Measurements from ENCODE around the gene CNPPD1.

The CNPPD1 gene

DNA sequence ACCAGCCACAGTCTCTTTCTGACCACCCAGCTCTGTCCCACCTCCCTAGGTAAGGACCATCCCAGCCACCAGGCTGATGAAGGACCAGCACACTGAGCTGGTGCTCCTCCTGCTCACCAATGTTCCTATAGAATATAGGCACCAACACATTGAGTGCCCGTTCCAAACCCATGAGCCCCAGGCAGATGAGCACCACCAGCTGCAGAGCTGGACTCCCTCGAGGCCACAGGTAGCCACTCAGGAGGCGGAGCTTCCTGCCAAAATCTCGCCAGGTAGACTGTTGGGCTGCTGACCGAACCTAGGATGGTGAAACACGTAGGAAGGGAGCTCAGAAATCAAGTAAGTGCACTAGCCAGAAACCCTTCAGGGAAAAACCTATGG is 39.8 kb upstream of the CNPPD1 start:
- no peaks in the 10 kb centered on the region for H3K9me3 ChIP-seq (ENCODE audit: control insufficient read depth, low read length)
- no peaks in the 10 kb centered on the region for H3K27me3 ChIP-seq (ENCODE audit: control insufficient read depth, insufficient read depth, low read length)
- H3K9ac ChIP-seq, result no peak overlapping the region
- H3K36me3 ChIP-seq (ENCODE audit: control insufficient read depth, insufficient read depth, low read length), result no peaks in the 10 kb centered on the region
- H3K27ac ChIP-seq, result no peak overlapping the region
- H2AFZ ChIP-seq, result no peak overlapping the region
- no peaks in the 10 kb centered on the region for H3K79me2 ChIP-seq
- H3K4me1 ChIP-seq, result peaks cover 12% of the 10 kb centered on the region
- TF ChIP-seq, protein P1, sequence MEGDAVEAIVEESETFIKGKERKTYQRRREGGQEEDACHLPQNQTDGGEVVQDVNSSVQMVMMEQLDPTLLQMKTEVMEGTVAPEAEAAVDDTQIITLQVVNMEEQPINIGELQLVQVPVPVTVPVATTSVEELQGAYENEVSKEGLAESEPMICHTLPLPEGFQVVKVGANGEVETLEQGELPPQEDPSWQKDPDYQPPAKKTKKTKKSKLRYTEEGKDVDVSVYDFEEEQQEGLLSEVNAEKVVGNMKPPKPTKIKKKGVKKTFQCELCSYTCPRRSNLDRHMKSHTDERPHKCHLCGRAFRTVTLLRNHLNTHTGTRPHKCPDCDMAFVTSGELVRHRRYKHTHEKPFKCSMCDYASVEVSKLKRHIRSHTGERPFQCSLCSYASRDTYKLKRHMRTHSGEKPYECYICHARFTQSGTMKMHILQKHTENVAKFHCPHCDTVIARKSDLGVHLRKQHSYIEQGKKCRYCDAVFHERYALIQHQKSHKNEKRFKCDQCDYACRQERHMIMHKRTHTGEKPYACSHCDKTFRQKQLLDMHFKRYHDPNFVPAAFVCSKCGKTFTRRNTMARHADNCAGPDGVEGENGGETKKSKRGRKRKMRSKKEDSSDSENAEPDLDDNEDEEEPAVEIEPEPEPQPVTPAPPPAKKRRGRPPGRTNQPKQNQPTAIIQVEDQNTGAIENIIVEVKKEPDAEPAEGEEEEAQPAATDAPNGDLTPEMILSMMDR (IDR thresholded peaks at IDR 0.05), result no peak
- H3K4me3 ChIP-seq (ENCODE audit: low read depth, low read length), result no peak overlapping the region
- no peak overlapping the region for H3K4me2 ChIP-seq (ENCODE audit: low read length)

- no peak overlapping the region for H3K9ac ChIP-seq
- no peak overlapping the region for H3K4me3 ChIP-seq (ENCODE audit: low read depth, low read length)
- H3K27ac ChIP-seq, result no peak overlapping the region
- TF ChIP-seq, protein P1 (IDR thresholded peaks at IDR 0.05), result no peak
- no peaks in the 10 kb centered on the region for H3K79me2 ChIP-seq
- no peaks in the 10 kb centered on the region for H3K27me3 ChIP-seq (ENCODE audit: control insufficient read depth, insufficient read depth, low read length)
- H3K36me3 ChIP-seq (ENCODE audit: control insufficient read depth, insufficient read depth, low read length), result no peaks in the 10 kb centered on the region
- no peak overlapping the region for H3K4me2 ChIP-seq (ENCODE audit: low read length)
- H3K4me1 ChIP-seq, result peaks cover 12% of the 10 kb centered on the region
- no peaks in the 10 kb centered on the region for H3K9me3 ChIP-seq (ENCODE audit: control insufficient read depth, low read length)
- no peak overlapping the region for H2AFZ ChIP-seq
These were observed 39.3 kb upstream of the CNPPD1 start for GRCh38 chr2:219215871-219216534.

DNA sequence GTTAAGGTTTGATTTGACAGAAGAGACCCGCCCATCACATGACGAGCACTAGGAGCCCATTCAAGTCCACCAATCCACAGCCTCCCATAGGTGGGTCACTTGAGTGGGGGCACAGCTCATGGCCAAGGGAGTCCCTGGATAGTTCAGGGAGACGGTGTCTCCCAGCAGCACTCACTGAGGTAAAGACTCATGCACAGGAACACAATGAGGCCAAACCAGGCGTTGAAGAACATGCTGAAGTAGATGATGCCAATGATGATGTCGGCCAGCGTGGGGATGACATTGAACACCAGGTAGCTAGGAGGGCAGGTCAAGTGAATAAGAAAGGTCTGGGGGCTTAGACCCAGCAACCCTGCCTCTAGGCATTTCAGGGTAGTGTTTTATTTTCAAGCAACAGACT is 38.1 kb upstream of the CNPPD1 start:
- Histone ChIP-seq H3K27ac (no peak overlapping the region), H2AFZ (no peak overlapping the region), H3K79me2 (no peaks in the 10 kb centered on the region), H3K27me3 (ENCODE audit: control insufficient read depth, insufficient read depth, low read length) (no peaks in the 10 kb centered on the region), H3K4me2 (ENCODE audit: low read length) (no peak overlapping the region), H3K9ac (no peak overlapping the region), H3K36me3 (ENCODE audit: control insufficient read depth, insufficient read depth, low read length) (no peaks in the 10 kb centered on the region), H3K4me1 (peaks cover 12% of the 10 kb centered on the region), H3K4me3 (ENCODE audit: low read depth, low read length) (no peak overlapping the region), H3K9me3 (ENCODE audit: control insufficient read depth, low read length) (no peaks in the 10 kb centered on the region)
- TF ChIP-seq, protein P1 (IDR thresholded peaks at IDR 0.05), result no peak

- no peak overlapping the region for H3K4me3 ChIP-seq (ENCODE audit: low read depth, low read length)
- TF ChIP-seq, protein P1 (IDR thresholded peaks at IDR 0.05), result no peak
- H3K4me1 ChIP-seq, result peaks cover 6% of the 10 kb centered on the region
- H3K27me3 ChIP-seq (ENCODE audit: control insufficient read depth, insufficient read depth, low read length), result no peaks in the 10 kb centered on the region
- H3K36me3 ChIP-seq (ENCODE audit: control insufficient read depth, insufficient read depth, low read length), result no peaks in the 10 kb centered on the region
- no peak overlapping the region for H2AFZ ChIP-seq
- H3K27ac ChIP-seq, result no peak overlapping the region
- no peaks in the 10 kb centered on the region for H3K79me2 ChIP-seq
- no peak overlapping the region for H3K4me2 ChIP-seq (ENCODE audit: low read length)
- H3K9me3 ChIP-seq (ENCODE audit: control insufficient read depth, low read length), result no peaks in the 10 kb centered on the region
- H3K9ac ChIP-seq, result no peak overlapping the region
These were observed 37.4 kb upstream of the CNPPD1 start for GRCh38 chr2:219214141-219214540.

DNA sequence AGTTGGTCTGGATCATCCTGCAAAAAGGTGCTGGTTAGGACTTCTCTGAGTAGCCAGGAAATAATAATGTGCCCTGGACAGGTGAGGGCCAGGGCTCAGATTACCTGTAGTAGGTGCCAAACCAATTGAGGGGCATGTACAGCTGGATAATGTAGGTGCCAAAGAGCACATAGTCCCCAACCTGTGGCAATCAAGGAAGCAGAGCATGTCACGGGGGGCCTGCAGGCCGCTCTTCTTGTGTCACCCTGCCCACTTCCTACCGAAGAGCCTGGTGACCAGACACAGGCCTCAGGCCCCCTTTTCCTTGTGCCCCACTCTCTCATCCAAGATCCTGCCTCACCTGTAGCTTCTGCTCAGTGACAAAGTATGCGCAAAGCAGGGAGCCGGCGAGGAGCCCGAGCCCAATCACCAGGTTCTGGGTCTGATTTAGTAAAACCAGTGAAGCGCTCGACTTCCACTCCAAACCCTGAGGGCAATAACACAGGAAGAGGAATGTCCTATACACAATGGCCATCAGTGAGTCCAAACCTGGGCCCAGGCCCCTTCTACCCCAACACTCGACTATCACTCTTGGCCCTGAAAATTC is 36.9 kb upstream of the CNPPD1 start:
- no peak overlapping the region for H2AFZ ChIP-seq
- H3K27ac ChIP-seq, result no peak overlapping the region
- H3K36me3 ChIP-seq (ENCODE audit: control insufficient read depth, insufficient read depth, low read length), result no peaks in the 10 kb centered on the region
- no peaks in the 10 kb centered on the region for H3K9me3 ChIP-seq (ENCODE audit: control insufficient read depth, low read length)
- H3K4me3 ChIP-seq (ENCODE audit: low read depth, low read length), result no peak overlapping the region
- no peak overlapping the region for H3K4me2 ChIP-seq (ENCODE audit: low read length)
- H3K9ac ChIP-seq, result no peak overlapping the region
- TF ChIP-seq, protein P1 (IDR thresholded peaks at IDR 0.05), result no peak
- H3K4me1 ChIP-seq, result peaks cover 4% of the 10 kb centered on the region
- no peaks in the 10 kb centered on the region for H3K27me3 ChIP-seq (ENCODE audit: control insufficient read depth, insufficient read depth, low read length)
- H3K79me2 ChIP-seq, result no peaks in the 10 kb centered on the region

Data from parathyroid adenoma (tissue), 2 donors.